Mammary epithelial cell (primary cell): ENCODE data around the gene RAX.
"Not testable (repeated sequence)": the region's sequence is repeated elsewhere in the genome, so short reads cannot be mapped to it uniquely, and the experiment has no call there.

ENCODE experiments used
- CTCF ChIP-seq, 2 donors: IDR thresholded peaks in 1 of 2; conservative IDR thresholded peaks in 1 of 2; 2 replicates each; pipeline ENCODE4 v1.5.1; 2011 to 2012; ENCODE audit warnings: inconsistent platforms in 2 of 2, low read length in 2 of 2, mild to moderate bottlenecking in 2 of 2, control low read depth in 1 of 2, low read depth in 1 of 2; ENCODE audit not compliant: insufficient read depth in 1 of 2; ENCODE audit errors: extremely low read depth in 1 of 2
- EZH2 ChIP-seq: IDR thresholded peaks from 2 replicates; pipeline ENCODE4 v1.6.1; 2012; ENCODE audit warnings: low read length, inconsistent platforms, borderline replicate concordance

GRCh38 chr18:59255491-59255890, 17.8 kb downstream of the RAX start:
- not testable (repeated sequence) for TF ChIP-seq EZH2; CTCF (conservative IDR thresholded peaks at IDR 0.05 in 1 of 2, IDR thresholded peaks at IDR 0.05 in 1 of 2; ENCODE audit: extremely low read depth in 1 of 2, insufficient read depth in 1 of 2, low read depth in 1 of 2, low read length in 2 of 2)
